Coronary artery (tissue), 2 donors: ENCODE results near the gene ADGRG2.

ENCODE experiments used
- DNase-seq: peaks from one replicate; pipeline ENCODE4 v3.0.0-alpha.2; 2017; ENCODE audit warnings: low spot score
- H3K27ac ChIP-seq, 2 donors: fragments of 200-600 bp; sonication (generic); one replicate each; pipeline ENCODE4 v1.5.1; 2016 to 2019
- H3K4me3 ChIP-seq: fragments of 200-600 bp; sonication (generic); 2 replicates; pipeline ENCODE4 v1.5.1; 2016; ENCODE audit warnings: mild to moderate bottlenecking, moderate library complexity
- TF ChIP-seq, protein P1 (sequence below): fragments of 200-600 bp; sonication (generic); IDR thresholded peaks from one replicate; pipeline ENCODE4 v1.5.1; 2019; ENCODE audit warnings: antibody characterized with exemption

ADGRG2 gene

DNA sequence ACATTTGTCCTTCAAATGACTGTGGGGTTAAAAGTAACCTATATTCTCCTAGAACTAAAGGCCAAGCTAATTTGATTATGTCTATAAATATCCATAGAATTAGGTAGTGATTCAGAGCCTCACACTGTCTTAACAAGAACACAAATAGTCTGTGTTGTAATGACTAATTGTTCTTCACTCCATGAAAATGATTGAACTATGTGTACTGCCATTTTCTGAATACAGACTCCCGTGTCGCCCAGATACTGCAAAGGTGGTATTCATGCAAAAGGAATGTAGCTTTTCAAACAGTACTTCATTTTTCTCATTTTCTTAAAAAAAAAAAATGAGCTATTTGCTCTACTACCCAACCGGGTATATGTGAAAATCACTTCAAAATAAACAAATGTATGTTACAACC is 127.0 kb downstream of the ADGRG2 start:
- no peak overlapping the region for H3K27ac ChIP-seq
- no peak overlapping the region for H3K4me3 ChIP-seq
- no peak for DNase-seq
- TF ChIP-seq, protein P1, sequence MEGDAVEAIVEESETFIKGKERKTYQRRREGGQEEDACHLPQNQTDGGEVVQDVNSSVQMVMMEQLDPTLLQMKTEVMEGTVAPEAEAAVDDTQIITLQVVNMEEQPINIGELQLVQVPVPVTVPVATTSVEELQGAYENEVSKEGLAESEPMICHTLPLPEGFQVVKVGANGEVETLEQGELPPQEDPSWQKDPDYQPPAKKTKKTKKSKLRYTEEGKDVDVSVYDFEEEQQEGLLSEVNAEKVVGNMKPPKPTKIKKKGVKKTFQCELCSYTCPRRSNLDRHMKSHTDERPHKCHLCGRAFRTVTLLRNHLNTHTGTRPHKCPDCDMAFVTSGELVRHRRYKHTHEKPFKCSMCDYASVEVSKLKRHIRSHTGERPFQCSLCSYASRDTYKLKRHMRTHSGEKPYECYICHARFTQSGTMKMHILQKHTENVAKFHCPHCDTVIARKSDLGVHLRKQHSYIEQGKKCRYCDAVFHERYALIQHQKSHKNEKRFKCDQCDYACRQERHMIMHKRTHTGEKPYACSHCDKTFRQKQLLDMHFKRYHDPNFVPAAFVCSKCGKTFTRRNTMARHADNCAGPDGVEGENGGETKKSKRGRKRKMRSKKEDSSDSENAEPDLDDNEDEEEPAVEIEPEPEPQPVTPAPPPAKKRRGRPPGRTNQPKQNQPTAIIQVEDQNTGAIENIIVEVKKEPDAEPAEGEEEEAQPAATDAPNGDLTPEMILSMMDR = no peak

DNA sequence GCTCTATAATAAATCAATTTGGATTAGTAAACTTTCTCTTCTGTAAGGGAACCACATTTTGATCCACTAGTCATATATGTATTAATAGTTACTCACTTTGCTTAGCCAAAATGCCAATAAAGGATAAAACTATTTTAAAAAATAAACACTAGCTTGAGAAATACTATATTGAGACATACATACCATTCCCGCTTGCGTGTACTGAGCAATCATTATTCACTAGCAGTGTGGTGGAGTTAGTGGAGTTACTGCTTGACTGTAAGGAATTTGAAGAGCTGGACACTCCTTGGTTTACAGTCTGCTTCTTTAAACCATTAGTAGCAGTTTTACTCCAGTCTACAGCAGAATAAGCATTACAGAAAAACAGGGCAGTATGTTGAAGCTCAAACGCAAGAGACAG is 127.6 kb downstream of the ADGRG2 start:
- TF ChIP-seq, protein P1 = no peak
- Histone ChIP-seq H3K27ac (no peak overlapping the region), H3K4me3 (no peak overlapping the region)
- no peak for DNase-seq

DNA sequence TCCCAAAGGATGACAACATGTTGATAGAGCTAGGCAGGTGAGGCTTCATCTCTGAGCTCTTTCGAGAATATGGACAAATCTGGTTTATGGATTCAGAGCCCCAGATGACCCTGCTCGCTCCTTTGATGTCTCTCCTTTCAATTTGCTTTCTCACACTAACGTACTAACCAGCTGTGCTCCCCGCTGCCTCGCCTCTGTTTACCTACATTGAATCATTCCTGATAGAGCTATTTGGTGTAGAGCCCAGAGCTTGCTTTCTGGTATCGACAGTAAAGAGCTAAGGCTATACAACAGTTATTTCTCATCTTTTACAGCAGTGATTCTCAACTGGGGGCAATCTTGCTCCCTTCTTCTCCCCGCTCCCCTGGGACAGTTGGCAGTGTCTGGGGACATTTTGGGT is 129.4 kb downstream of the ADGRG2 start:
- TF ChIP-seq, protein P1 = no peak
- no peak overlapping the region for H3K27ac ChIP-seq
- DNase-seq = no peak

DNA sequence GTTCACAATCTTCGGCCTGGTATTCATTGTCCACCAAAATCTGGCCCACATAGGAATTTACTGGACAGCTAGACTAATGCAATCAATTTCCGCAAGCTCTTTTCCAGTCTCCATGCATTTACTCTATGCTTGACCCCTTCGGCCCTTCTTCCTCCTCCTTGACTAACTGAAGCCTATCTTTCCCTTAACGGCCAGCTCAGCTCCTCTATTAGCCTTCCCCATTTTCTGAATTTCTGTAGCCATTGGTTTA is 137.2 kb downstream of the ADGRG2 start:
- TF ChIP-seq, protein P1 = no peak
- Histone ChIP-seq H3K27ac (peak overlapping the region; percentile 69 to 90), H3K4me3 (peak overlapping the region; percentile 75)

More for the DNA sequence above, 129.4 kb downstream of the ADGRG2 start:
- H3K4me3 ChIP-seq = no peak overlapping the region

DNA sequence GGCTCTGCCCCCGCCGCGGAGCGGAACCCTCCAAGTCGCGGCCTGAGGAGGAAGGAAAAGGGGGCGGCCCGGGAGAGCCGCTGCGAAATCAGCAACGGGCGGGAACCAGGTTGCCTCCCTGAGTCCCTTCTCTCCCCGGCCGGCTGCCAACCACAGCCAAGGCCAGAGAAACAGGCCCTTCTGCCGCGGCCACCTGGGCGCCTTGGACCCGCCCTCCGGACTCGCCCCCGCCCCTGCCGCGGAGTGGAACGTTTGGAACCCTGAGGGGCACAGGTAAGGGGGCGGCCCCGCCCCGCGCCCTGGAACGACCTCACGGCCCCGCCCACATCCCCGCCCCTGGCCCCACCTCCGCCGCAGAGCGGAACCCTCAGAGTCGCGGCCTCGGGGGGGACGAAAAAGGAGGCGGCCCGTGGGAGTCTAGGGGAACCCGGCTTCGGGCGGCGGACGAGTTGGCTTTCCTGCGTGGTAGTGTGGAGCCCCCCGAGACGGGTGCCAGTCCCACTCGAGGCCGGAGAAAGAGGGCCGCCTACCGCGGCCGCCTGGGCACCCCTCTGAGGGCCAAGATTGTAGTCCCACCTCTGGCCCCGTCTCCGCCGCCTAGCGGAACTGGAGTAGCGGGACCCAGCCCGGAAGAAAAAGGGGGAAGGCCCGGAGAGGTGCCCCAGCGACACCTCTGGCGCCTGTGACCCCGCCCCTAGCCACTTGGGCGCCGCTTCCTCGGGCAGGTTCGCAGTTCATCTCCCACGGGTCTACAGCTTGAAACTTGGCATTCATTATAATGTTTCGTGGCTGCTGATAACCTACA is 137.7 kb downstream of the ADGRG2 start:
- H3K27ac ChIP-seq = peak overlapping the region; percentile 69 to 90
- peak; percentile 79 for DNase-seq
- peak overlapping the region; percentile 75 for H3K4me3 ChIP-seq
- TF ChIP-seq, protein P1 = peak; percentile 24

More for the DNA sequence above, 137.2 kb downstream of the ADGRG2 start:
- no peak for DNase-seq

DNA sequence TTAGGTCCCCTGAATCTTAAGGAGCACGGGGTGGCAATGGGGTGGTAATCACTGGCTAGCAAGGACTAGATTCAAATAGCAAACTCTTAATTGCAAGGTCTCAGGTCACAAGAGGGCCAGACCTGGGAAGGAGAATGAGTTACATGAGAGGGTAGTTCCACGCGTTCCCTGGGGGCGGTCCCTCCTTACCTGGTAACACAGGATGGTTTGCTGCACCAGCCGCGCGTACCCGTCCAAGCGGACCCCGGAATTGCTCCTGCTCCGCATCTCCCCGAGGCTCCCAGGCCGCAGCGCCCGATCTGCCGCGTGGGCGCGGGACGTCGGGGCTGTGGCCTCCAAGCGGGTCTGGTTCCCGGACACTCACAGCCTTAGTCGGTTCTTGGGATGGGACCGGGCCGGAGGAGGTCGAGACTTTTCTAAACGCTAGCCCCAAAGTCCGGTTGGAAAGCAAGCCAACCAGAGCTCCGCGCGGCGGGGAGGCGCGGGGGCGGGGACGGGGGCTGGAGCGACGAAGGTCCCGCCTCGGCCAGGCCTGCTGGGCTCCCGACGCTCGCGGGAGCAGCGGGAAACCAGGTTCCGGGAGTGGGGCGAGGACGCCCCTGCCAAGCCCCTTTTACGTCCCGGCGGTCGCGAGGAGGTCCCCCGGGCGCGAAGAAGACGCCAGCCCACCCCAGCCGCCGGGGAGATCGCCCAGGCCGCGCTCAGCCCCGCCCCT is 138.4 kb downstream of the ADGRG2 start, which contains the start of gene PHKA2:
Gene PHKA2, minus strand, starts transcription at position 449 of the 715 bp plus-strand sequence. Its CDS starts 182 bp downstream, at position 267.
- TF ChIP-seq, protein P1 = no peak
- peak; percentile 78 for DNase-seq
- Histone ChIP-seq H3K27ac (peak within 1 kb of the TSS; percentile 69 to 90), H3K4me3 (peak within 1 kb of the TSS; percentile 75)
